Measurements from ENCODE around the gene STXBP2.

STXBP2 gene

GRCh38 chr19:7636691-7637373, at the start of gene STXBP2:
STXBP2 (plus strand) TSS chr19:7637110; CDS start chr19:7637150, 40 bp downstream.
- FAIRE-seq = no peak

DNA sequence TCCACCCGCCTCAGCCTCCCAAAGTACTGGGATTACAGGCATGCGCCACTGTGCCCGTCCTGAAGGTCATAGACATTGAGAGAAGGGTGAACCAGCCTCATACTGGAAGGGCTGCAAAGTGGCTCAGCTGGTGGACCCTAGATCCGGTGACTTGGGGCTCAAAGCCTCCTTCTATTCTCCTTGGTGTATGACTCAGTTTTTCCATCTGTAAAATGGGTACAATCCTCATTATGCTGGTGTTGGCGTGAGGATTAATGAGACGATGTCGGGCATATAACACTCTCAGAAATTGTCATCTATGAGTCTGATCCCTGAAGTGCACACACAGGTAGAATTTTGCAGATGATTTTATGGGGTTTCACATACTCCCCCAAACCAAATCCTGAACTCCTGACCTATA, 47.1 kb upstream of the STXBP2 start:
- no peak for FAIRE-seq

DNA sequence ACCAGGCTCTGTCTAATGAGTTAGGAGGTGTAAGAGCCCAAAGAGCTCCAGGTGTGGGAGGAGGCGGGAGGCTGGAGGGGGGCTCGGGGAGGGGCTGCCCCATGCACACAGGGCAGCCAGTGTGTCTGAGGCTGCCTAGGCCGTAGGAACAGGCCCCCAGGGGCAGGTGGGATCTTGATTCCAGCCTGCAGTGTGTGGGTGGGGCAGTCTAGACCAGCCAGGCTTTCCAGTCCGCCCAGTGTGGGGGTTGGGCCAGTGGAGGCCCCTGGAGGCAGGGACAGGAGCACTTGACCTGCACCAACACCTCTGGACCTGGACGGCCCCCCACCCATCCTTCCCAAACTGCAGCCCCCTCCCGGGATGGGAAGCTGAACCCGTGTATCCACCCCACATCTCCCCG, 46.7 kb upstream of the STXBP2 start:
- FAIRE-seq = no peak

GRCh38 chr19:7595466-7596133, 41.3 kb upstream of the STXBP2 start, which contains the start of gene CAMSAP3:
CAMSAP3 (plus strand) TSS chr19:7595863; CDS start chr19:7596003, 140 bp downstream.
- no peak for FAIRE-seq

- FAIRE-seq = no peak
Observed at GRCh38 chr19:7596211-7596937, 40.5 kb upstream of the STXBP2 start.

DNA sequence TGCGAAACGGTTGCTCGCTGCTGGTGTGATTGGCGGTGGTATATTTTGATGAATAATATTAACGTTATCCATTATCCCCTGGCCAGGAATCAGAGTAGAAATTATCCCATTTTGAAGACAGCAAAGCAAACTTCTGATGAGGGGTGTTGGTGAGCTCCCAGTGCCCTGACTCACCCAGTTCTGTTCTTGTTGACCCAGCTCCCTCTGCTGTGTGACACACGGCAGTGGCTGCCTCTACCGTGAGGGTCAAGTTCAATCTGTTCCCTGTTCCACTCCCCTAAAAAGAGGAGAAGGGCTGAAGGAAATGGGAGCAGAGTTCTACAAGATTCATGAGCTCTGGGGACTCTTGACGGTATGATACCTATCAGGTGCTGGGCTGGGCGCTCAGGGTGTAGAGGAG, 39.2 kb upstream of the STXBP2 start:
- FAIRE-seq = no peak

DNA sequence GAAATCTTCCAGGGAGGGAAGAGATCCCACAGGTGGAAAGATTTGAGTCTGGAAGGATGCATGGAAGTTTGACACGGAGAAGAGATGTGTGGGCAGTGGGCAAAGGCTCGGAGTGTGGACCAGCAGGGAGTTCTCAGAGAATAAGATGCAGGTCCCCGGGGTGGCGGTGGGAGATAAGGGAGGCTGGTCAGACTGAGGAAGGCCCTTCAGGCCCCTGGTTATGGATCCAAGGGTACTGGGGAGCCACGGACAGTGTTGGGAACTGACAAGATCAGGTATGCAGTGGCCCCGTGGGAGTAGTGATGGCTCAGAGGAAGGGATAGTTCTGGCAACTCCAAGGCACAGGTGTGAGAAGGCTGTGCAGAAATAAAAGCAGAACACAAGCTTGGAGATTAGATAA, 38.7 kb upstream of the STXBP2 start:
- no peak for FAIRE-seq

GRCh38 chr19:7600721-7601120, 36.2 kb upstream of the STXBP2 start:
- no peak for FAIRE-seq

DNA sequence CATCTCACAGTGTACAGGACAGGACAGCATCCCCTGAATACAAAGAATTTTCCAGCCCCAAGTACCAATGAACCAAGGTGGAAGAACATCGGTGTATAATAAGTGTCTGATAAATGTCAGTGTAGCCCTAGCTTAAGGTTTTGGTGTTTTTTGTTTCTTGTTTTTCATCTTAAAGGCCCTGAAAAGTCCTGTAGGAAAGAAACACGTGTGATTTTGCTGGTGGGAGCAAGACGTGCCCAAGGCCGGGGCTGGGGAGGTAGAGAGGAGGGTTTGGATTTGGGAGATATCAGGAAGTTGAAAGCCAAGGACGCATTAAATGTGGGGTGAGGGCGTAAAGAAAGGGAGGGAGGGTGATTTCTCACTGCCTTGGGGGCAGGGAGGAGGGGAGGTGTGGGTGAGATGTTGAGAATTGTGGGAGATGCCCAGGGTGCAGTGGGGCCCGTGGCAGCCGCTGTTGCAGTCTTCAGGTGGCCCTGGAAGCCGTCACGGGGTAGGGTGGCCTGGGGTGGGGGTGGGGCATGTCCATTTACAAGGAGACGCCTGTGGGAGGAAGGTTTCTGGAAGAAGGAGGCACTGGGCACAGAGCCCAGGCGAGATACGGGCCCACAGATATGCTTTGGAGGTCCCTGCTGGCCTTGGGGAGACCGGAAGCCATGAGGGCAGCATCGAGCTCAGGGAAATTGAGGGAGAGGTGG, 34.5 kb upstream of the STXBP2 start:
- no peak for FAIRE-seq

GRCh38 chr19:7602935-7603497, 33.9 kb upstream of the STXBP2 start:
- FAIRE-seq = no peak

- FAIRE-seq = no peak
Observed at GRCh38 chr19:7603919-7604318, 33.0 kb upstream of the STXBP2 start.

DNA sequence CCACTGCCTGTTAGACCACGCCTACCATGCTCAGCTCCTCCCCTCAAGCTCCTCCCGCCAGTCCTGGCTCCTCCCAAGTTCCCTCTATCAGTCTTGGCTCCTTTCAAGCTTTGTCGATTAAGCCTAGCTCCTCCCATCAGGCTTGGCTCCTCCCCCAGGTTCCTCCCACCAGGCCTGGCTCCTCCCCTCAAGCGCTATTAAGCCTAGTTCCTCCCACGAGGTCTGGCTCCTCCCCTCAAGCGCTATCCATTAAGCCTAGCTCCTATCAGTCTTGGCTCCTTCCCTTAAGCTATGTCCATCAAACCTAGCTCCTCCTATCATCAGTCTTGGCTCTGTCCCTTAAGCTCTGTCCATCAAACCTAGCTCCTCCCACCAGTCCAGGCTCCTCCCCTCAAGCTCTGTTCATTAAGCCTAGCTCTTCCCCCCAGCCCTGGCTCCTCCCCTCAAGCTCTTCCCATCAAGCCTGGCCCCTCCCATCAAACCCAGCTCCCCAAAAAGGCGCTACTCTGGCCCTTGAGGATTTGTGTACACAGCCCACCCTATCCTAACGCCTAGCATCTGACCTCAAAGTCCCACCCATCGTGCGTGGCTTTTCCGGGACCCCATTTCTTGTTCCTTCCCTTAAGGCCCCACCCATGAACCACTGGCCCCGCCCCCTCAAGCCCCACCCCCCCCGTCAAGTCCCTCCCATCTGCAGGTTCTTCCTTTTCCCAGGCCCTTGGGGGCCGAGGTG, 31.3 kb upstream of the STXBP2 start:
- no peak for FAIRE-seq

- no peak for FAIRE-seq
Observed at GRCh38 chr19:7606289-7606688, 30.6 kb upstream of the STXBP2 start.

DNA sequence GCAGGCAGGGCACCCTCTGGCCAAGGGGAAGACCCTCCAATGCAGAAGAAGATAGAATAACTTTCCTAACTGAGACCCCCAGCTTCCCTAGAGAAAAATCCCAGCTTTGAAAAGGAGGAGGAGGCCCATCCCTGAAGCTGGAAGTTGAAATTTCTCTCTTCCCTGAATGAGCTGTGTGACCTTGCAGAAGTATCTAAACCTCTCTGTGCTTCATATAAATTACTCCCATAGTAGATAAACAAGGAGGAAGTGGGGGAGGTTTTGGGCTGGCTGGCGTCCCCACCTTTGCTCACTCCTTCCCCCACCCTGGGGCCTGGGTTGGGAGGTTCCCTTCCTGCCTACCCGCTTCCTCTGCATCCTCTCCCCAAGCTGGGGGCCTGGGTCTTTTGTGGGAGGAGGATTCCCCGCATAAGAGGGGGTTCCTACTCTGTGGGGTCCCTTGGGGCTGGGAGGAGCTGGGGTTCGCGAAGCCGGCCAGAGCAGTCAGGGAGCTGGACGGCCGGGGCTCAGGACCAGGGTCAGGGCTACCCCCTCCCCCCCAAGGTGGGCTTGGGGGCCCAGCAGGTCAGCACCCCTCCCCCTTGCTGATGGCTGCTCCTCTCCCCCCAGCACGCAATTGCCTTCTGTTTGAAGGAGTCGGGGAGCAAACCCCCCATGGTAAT, 29.6 kb upstream of the STXBP2 start:
- FAIRE-seq = no peak

GRCh38 chr19:7607874-7608560, 28.9 kb upstream of the STXBP2 start:
- no peak for FAIRE-seq

DNA sequence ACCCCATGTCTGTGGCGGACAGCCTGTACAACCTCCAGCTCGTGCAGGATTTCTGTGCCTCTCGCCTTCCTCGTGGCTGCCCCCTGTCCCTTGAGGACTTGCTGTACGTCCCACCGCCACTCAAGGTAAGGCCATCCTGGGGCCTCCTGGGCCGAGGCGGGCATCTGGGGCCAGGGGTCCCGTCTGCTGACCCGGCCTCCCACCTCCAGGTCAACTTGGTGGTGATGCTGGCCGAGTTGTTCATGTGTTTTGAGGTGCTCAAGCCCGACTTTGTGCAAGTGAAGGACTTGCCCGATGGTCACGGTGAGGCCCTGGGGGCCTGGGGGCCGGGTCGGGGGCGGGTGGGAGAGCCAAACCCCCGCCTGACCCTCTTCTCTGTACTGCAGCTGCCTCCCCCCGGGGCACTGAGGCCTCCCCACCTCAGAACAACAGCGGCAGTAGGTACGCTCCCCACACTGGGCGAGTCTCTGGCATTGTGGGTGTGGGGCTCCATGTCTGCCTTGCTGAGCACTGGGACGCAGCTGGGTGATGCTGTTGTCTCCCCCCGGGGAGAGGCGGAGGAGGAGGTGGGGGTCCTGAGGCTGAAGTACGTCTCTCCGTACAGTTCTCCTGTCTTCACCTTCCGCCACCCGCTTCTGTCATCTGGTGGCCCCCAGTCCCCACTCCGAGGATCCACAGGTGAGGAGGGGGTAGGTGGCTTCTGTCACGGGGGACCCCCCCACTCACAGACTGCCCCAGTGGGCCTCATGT, 26.2 kb upstream of the STXBP2 start:
- FAIRE-seq = no peak

GRCh38 chr19:7611541-7612279, 25.2 kb upstream of the STXBP2 start:
- FAIRE-seq = no peak

DNA sequence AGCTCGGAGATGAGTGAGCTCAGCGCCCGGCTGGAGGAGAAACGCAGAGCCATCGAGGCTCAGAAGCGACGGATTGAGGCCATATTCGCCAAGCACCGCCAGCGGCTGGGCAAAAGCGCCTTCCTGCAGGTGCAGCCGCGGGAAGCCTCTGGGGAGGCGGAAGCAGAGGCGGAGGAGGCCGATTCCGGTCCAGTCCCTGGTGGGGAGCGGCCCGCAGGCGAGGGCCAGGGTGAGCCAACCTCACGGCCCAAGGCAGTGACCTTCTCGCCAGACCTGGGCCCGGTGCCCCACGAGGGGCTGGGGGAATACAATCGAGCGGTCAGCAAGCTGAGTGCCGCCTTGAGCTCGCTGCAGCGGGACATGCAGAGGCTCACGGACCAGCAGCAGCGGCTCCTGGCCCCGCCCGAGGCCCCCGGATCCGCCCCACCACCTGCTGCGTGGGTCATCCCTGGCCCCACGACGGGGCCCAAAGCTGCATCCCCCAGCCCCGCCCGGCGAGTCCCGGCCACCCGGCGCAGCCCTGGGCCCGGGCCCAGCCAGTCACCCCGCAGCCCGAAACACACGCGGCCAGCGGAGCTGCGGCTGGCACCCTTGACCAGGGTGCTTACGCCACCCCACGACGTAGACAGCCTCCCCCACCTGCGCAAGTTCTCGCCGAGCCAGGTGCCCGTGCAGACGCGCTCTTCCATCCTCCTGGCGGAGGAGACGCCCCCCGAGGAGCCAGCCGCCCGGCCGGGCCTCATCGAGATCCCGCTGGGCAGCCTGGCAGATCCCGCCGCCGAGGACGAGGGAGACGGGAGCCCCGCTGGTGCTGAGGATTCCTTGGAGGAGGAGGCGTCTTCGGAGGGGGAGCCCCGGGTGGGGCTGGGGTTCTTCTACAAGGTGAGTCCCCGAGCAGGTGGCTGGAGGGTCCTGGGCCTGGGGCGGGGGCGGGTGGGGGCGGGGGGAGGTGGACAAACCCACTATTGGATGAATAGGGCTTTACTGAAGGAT, 24.3 kb upstream of the STXBP2 start:
- no peak for FAIRE-seq
